Suprapubic skin (tissue), 4 donors: Measurements from ENCODE around the gene IFNL4.

Source experiments
- CTCF ChIP-seq, 2 donors: fragments of 200-600 bp in 1 of 2; fragments of 450-650 bp in 1 of 2; sonication (generic) in 1 of 2; IDR thresholded peaks; one replicate each; pipeline ENCODE4 v1.5.1; 2016 to 2019; ENCODE audit warnings: antibody characterized with exemption in 2 of 2, mild to moderate bottlenecking in 1 of 2, moderate library complexity in 1 of 2
- EP300 ChIP-seq: sonication (generic); formaldehyde crosslinking; IDR thresholded peaks from one replicate; pipeline ENCODE4 v1.6.1; 2017; ENCODE audit warnings: antibody characterized with exemption
- POLR2A ChIP-seq, 2 donors: fragments of 450-650 bp; IDR thresholded peaks; one replicate each; pipeline ENCODE4 v1.6.1; 2017; ENCODE audit warnings: antibody characterized with exemption in 2 of 2, mild to moderate bottlenecking in 2 of 2, moderate library complexity in 2 of 2
- POLR2AphosphoS5 ChIP-seq, 3 donors: sonication (generic); formaldehyde crosslinking; IDR thresholded peaks; one replicate each; pipeline ENCODE4 v1.6.1; 2017; ENCODE audit warnings: antibody characterized with exemption in 3 of 3

- TF ChIP-seq EP300 (no peak), CTCF (IDR thresholded peaks at IDR 0.05) (no peak), POLR2AphosphoS5 (IDR thresholded peaks at IDR 0.05) (no peak), POLR2A (IDR thresholded peaks at IDR 0.05) (no peak)
Observed at GRCh38 chr19:39277598-39277997, 28.9 kb upstream of the IFNL4 start.
